HG02840 (cell line): ENCODE results near the gene CDH23.

Experiments
- ATAC-seq: cut with Tn5 transposase; IDR thresholded peaks from one replicate; pipeline ENCODE4 v1.9.1; 2021; ENCODE audit warnings: mild to moderate bottlenecking, moderate library complexity, moderate number of reproducible peaks; ENCODE audit not compliant: unreplicated experiment, low FRiP score

Gene CDH23

DNA sequence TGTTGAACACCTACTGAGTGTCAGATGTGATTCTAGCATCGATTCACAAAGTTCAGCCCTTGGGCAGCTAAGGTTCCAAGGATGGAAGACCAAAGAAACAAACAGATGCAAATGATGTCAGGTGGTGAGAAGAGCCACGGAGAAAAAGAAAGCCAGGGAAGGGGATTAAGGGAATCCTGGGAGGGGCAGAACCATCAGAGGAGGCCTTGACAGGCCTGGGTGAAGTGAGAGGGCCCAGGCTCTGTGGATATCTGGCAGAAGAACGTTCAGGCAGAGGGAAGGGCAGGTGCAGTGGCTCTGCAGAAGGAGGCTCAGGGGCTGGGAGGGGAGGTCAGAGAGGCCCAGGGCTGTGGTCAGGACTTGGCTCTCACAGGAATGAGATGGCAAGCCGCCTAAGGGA lies 232.4 kb downstream of the CDH23 start:
- no peak for ATAC-seq

DNA sequence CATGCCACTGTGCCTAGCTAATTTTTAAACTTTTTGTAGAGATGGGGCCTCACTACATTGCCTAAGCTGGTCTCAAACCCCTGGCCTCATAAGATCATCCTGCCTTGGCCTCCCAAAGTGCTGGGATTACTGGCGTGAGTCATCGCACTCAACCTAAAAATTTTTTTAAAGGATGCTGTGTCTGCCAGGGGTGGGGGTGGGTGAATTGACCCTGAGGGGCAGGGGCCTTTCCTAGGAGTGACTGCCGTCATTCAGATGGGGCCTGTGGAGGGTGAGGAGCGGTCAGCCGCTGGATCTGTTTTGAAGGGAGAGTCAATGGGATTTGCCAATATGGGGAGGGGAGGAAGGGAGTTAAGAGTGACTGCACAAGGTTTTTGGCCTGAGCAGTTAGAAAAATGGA lies 233.4 kb downstream of the CDH23 start:
- no peak for ATAC-seq

DNA sequence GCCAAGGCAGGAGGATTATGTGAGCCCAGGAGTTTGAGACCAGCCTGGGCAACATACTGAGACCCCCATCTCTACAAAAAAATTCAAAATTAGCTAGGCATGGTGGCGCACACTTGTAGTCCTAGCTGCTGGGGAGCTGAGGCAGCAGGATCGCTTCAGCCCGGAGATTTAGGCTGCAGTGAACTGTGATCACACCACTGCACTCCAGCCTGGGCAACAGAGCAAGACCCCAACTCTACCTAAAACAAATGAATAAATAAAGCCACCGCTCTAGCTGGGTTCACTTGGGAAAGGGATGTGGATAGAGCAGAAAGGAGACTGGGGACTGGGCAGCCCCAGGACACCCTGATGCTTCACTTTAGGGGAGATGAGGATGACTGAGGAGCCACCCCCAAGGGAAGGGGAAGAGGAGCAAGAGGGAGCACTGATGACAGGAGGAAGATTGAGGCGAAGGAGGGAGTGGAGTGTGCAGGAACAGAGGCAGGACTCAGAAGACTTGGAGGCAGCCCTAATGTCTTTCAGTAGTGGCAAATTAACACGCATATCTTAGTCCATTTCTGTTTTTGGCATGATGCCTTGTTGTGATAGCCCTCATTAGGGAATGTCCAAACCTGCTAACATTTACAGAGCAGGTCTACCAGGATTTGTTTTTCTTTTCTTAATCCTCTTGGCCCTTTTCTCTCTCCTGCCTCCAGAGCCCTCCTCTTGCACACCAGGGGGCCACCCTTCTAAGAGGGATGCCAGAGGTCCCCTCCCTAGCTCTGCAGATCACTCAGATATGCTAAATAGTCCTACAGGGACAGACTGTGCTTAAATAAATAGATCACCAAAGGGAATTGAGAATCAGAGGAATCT lies 234.5 kb downstream of the CDH23 start:
- ATAC-seq, result no peak

DNA sequence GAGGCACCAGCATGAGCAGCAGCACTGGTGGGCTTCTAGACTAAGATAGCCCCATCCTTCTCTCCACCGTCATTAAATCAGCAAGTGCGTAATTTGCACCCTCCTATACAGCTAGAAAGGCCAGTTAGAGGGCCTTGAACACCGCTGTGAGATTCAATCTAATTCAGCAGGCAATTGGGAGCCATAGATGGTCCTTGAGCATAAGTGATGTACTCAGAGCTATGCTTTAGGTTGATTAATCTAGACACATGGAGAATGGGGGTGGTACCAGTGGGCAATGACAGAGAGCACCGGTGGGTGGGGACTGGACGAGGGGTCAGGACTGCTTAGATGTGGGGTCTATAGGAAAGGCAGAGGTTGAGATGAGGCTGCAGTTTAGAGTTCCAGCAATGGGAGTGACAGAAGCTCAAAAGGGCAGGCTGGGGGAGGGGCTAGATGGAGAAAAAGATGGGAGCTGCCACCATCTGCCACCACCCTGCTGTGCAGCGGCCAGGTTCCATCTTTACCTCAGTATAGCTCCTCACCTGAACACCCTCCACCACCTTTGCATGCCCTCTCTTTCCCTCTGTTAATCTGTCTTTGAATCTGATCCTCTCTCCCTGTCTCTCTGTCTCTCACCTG lies 235.6 kb downstream of the CDH23 start:
- ATAC-seq, result no peak

DNA sequence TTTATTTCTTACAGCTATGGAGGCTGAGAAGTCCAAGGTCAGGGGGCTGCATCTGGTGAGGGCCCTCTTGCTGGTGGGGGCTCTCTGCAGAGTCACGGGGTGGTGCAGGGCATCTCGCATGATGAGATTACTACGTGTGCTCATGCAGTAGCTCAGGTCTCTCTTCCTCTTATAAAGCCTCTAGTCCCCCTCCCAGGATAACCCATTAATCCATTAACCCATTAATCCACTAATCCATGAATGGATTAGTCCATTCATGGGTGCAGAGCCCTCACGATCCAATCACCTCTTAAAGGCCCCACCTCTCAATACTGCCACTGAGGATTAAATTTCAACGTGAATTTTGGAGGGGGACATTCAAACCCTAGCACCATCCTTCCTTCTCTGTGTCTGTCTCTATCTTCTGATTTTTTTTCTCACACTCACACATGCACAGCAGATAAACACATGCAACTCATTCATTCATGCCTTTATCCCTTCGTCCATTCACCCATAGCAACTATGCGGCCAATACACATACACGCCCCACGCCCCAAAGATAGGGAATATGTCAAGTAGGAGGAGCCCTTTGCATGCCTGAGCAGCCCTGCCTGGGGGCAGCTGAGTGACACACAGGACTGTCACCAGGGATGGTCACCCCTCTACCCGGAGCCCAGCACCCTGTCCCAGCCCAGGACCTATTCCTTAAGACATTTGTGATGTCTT lies 236.3 kb downstream of the CDH23 start:
- no peak for ATAC-seq

DNA sequence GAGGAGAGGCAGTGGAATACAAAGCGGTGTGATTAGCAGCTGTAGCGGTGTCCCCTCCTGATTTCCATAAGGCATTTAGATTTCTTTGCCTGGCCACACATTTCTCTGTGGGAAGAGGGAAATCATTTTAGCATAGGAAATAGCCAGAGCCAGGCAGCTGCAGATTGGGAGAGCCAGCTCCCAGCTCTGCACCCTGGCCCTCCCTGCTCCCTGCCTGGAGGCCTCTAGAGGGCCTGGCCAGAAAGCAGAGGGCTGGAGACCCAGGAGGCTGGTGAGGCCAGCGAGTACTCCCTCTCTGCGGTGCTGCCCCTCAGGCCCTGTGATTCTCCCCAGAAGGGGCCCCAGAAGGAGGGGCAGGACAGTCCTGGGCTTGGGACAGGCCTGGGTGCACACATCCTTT lies 237.2 kb downstream of the CDH23 start:
- no peak for ATAC-seq

DNA sequence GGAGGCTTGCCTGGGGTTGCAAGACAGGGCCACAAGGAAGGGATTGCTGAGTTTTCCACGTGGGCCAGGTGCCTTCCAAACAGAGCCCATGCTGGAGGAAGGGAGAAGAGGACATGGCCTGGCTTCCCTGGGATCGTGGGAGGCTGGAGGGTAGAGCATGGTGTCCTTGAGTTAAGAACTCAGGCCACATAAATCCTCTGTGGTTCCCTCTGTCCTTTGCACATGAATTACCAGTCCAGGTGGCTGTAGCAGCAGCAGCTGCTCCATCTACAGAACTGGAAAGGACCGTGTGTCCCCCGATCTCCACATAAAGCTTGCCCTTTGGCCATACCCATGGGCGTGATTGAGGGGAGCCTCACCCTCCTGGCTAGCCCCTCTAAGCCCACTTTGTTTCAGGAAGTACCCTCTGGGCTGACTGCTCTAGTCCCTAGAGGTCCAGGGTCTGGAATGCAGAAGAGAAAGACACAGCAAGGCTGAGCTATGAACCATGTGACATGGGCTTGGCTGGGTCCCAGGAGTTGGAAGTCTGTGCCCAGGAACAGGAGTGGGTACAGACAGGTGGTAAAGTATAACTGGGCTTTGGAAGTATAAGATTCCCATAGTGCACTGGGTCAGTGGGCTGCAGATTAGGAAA lies 237.9 kb downstream of the CDH23 start:
- ATAC-seq, result no peak

DNA sequence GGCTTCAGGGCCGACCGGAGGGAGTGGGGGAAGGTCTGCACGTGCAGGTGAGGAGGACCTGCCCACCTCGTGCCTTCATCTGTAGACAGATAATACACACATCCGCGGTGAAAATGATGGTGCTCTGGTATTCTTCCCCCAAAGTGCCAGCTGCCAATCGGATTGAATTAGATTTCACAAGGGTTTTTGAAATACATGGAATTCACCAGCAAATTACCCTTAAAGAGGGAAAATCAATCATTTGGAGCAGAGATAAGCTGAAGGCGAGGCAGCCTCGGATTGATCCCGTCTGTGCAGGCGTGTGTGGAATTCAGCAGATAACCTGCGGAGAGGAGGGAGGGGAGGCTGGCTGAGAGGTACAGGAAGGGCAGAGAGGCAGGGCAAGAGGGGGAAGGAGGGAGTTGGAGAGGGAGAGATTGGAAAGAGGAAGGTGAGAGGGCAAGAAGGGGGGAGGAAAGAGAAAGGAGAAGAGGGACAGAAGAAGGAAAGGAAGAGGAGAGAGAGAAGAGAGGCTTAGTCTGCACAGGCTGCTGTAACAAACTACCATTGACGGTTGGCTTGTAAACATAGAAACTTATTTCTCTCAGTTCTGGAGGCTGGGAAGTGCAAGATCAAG lies 238.6 kb downstream of the CDH23 start:
- no peak for ATAC-seq

DNA sequence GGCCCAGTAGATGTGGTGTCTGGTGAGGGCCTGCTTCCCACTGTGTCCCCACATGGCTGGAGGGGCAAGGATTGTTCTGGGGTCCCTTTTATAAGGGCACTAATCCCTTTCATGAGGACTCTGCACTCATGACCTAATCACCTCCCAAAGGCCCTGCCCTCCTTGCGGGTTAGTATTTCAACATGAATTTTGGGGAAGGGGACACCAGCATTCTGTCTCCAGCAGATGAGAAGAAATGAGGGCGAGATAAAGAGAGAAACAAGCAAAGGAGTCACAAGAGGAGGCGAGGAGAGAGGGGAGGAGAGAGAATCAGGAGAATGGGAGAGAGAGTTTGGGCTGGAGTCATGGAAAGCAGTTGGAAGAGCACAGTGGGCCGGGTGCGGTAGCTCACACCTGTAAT lies 239.1 kb downstream of the CDH23 start:
- ATAC-seq, result no peak

DNA sequence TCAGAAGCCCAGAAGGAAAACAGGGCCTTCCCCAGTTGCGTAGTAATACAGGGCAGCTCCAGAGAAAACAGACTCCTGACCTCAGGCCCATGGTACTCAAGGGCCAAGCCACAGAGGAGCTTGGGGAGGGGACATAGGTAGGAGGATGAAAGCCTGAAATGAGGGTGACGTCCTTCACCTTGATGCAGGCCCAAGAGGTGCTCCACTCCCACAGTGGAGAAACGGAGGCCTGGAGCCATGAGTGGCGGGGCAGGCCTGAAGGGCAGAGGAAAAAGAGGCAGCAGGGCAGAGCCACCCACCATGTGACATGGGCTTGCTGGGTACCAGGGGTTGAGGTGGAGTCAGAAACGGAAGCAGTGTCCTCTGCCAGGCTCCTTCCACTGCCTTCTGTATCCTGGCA lies 239.9 kb downstream of the CDH23 start:
- ATAC-seq, result no peak

DNA sequence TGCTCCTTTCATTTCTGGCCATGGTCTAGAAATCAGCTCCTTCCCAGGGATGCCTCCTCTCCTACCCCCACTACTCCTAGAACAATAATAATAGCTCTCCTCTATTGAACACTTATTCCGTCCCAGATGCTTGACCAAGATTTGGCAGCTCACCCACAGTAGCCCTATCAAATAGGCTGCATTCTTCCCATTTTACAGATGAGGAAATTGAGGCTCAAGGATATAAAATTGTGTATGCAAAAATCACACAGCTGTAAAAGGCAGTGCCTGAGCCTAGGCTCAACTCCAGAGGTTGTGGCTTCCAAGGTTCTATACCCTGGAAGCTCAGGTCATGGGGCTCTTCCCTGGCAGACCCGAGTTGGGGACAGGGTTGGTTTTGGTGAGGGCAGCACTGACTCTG lies 240.6 kb downstream of the CDH23 start:
- no peak for ATAC-seq

DNA sequence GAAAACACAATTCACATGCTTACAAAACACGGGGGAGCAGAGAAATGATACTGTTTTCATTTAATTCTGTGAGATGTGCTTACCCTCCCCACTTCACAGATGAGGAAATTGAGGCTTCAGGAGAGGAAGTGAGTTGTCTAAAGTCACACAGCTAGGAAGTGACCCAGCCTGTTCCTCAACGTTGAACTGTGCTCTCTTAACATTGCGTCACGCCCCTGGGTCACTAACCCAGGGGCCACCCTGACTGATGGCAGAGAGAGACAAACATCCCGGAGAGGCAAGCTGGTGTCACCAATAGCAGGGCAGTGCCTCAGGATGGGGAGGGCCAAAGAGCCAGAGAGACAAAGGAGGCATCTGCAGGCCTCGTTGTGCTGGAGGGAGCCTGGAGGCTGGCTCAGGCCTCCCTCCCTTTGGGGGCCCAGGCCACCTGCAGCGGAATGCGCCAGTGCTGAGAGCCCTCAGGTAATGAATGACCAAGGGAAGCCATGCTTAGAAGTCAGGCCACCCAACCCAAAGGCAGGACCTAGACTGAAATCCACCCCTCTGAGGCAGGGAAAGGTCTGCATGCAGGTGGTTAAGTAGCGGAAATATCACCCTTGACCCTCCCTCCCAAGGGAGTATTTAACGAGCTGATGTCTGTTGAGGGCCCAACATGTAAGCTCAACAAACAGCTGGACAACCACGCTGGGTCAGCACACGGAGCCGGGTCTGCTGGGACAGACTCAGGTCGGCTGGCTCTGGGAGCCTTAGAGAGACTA lies 241.5 kb downstream of the CDH23 start:
- ATAC-seq, result no peak

DNA sequence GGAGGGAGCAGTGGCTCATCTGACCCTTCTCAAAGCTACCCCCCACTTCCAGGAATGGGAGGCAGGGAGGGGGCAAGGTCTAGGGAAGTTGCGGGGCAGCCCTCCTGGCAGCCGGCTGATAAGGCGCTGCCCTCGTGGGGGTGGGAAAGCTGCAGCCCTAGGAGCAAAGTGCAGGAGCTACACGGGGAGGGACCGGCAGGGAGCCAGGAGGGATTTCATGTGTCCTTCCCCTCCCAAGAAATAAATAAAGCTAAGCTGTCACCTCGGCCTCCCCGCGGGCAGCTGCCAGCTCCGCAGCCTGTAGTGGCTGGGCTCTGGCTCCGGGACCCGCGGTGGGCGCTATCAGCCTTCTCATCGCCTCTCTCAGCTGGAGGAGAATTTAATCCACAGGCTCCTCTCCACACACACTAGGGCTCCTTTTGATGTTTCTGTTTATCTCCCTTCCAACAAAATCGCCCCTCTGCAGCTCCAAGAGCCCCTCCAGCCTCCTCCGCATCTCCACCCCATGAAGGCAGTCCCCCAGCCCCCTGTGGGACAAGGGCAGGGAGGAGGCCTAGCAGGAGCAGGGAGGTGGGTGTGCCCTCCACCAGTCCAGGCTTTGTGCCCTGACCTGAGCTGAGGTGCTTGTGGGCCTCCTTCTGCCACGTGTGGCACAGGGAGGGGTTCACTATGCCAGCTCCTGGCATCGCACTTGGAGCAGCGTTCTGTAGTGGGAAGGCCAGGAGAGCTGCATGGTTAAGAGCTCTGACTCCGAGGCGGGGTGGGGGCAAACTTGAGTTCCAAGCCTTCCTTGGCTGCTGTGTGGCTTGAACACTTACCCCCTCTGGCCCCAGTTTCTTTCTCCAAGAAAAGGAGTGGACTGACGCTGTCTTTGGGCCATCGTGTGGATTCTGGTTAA lies 242.4 kb downstream of the CDH23 start:
- ATAC-seq, result no peak

DNA sequence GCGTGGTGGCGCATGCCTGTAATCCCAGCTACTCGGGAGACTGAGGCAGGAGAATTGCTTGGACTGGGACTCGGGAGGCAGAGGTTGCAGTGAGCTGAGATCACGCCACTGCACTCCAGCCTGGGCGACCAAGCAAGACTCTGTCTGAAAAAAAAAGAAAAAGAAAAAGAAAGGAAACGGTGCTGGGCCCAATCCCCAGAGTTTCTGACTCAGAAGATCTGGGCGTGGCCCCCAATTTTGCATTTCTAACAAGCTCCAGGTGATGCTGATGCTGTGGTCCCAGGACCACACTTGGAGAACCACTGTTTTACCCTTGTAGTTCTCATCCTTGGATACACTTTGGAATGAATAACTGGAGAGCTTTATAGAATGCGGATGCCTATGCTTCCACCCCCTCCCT lies 243.9 kb downstream of the CDH23 start:
- ATAC-seq, result no peak

DNA sequence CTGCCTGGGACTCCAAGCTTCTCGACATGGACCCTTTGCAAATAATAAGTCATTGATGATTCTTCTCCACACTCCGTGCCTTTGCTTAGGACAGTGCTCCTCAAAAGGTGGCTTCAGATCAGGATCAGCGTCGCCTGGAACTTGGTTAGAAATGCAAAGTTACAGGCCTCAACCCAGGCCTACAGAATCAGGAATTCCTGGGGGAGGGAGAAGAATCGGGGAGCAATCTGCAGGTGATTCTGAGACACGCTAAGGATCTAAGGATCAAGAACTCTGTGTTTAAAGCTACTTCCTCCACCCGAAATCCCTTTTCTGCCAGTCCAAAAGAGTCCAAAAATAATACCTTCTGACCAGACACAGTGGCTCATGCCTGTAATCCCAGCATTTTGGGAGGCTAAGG lies 244.7 kb downstream of the CDH23 start:
- no peak for ATAC-seq

DNA sequence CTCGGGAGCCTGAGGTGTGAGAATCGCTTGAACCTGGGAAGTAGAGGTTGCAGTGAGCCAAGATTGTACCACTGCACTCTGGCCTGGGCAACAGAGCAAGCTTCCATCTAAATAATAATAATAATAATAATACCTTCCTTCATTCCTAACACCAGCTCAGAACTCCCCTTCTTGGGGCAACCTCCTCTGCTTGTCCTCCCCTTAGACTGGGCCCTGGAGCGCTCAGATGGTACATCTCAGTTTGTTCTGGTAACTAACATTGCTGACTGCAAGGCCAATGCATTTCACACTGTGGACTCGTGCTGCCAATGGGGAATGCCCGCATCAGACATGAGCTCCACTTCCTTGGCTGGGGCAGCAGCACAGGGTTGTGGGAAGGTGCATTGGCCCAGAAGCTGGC lies 245.3 kb downstream of the CDH23 start:
- no peak for ATAC-seq

DNA sequence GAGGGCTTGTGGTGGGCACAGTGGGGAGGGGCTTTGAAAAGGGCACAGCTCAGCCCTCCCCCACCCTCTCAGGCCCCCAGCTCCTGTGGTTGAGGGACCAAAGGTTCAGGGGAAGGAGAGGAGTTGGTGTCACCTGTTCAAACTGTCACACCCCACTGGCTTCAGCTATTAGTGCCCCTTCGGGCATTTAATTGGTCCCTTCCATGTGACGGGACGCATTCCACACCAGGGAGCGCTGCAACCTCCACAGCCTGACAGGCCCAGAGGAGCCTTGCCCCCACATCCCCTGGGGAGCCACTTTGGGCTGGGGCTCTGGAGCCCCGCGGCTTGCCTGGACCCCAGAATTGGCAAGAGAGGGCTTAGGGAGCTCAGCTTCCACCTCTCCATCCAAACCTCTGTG lies 247.2 kb downstream of the CDH23 start:
- no peak for ATAC-seq

DNA sequence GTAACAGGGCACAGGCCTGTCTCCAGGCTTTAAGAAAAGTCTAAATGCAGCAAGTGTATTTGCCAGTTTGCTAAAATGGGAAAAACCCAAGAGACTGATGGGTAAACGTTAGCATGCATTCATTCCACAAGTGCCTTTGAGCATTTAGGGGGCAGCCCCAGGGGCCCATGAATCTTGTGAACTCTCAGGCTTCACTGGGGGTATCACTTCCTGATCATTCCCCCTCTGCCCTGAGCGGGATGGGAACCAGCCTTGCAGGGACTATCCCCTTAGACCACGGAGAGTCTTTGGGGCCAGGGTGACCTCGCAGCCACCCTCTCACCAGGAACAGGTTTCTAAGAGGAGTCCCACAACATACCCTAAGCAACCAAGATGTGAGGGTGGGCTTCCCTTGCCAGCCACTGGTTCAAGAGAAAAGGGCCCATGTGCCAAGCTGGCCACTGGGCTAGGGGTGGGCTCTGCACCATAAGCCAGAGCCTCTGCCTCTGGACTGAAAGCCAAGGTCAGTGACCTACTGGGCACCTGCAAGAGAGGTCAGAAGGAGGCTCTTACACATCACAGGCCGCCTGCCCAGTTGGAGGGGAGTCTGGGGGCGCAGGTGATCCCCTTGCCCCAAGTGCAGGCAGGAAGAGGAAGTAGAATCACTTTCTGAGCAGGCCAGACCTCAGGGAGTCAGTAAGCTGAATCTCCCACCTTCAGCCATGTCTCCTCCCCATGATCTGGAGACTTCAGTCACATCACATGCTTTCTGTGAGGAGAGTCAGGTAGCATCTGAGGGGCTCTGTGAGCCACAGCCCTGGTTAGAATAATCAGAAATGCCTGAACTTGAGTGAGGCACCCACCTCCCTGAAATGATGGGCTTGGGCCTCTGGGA lies 247.8 kb downstream of the CDH23 start:
- ATAC-seq, result no peak
